ENCODE data around the gene HCLS1. TPM values are rescaled to one million over a fixed set of nuclear protein-coding genes. Genes with fewer than 3 reads are reported as not detected.
"Not testable (repeated sequence)": the region's sequence is repeated elsewhere in the genome, so short reads cannot be mapped to it uniquely, and the experiment has no call there.

HCLS1 gene
- total RNA-seq, 1 experiment from 2014 or later: not detected

- DNase-seq (ENCODE audit: low spot score): no peak
- in situ Hi-C loops (cut with HindIII; ENCODE audit: low sequenced_read_pairs): no loop called here
Observed at GRCh38 chr3:121619691-121620090, 41.0 kb downstream of the HCLS1 start.

GRCh38 chr3:121606106-121606505 is 54.6 kb downstream of the HCLS1 start:
- in situ Hi-C loops (cut with HindIII; ENCODE audit: low sequenced_read_pairs): no loop called here
- no peak for DNase-seq (ENCODE audit: low spot score)

- no peak for DNase-seq (ENCODE audit: low spot score)
Observed at GRCh38 chr3:121604759-121605158, 55.9 kb downstream of the HCLS1 start.

GRCh38 chr3:121601212-121601812 is 59.4 kb downstream of the HCLS1 start:
- in situ Hi-C loops (cut with HindIII; ENCODE audit: low sequenced_read_pairs): no loop called here
- no peak for DNase-seq (ENCODE audit: low spot score)

More at GRCh38 chr3:121604759-121605158, 55.9 kb downstream of the HCLS1 start:
- in situ Hi-C loops (cut with HindIII; ENCODE audit: low sequenced_read_pairs): no loop called here

GRCh38 chr3:121599900-121600299 is 60.8 kb downstream of the HCLS1 start:
- in situ Hi-C loops (cut with HindIII; ENCODE audit: low sequenced_read_pairs); DNase-seq (ENCODE audit: low spot score): not testable (repeated sequence)

GRCh38 chr3:121598564-121598963 is 62.1 kb downstream of the HCLS1 start:
- in situ Hi-C loops (cut with HindIII; ENCODE audit: low sequenced_read_pairs): no loop called here
- no peak for DNase-seq (ENCODE audit: low spot score)

- DNase-seq (ENCODE audit: low spot score): no peak
- in situ Hi-C loops (cut with HindIII; ENCODE audit: low sequenced_read_pairs): no loop called here
Observed at GRCh38 chr3:121595765-121596406, 64.8 kb downstream of the HCLS1 start.

GRCh38 chr3:121594850-121595249 is 65.9 kb downstream of the HCLS1 start:
- no peak for DNase-seq (ENCODE audit: low spot score)
- in situ Hi-C loops (cut with HindIII; ENCODE audit: low sequenced_read_pairs): no loop called here

- in situ Hi-C loops (cut with HindIII; ENCODE audit: low sequenced_read_pairs); DNase-seq (ENCODE audit: low spot score): not testable (repeated sequence)
Observed at GRCh38 chr3:121593806-121594205, 66.9 kb downstream of the HCLS1 start.

- no peak for DNase-seq (ENCODE audit: low spot score)
- in situ Hi-C loops (cut with HindIII; ENCODE audit: low sequenced_read_pairs): no loop called here
Observed at GRCh38 chr3:121592856-121593702, 67.6 kb downstream of the HCLS1 start, which contains the start of gene FBXO40. FBXO40 (plus strand) TSS chr3:121593379; CDS start chr3:121620576, 27,197 bp downstream.

GRCh38 chr3:121584418-121584817 is 76.3 kb downstream of the HCLS1 start:
- in situ Hi-C loops (cut with HindIII; ENCODE audit: low sequenced_read_pairs): no loop called here
- no peak for DNase-seq (ENCODE audit: low spot score)

GRCh38 chr3:121581691-121582090 is 79.0 kb downstream of the HCLS1 start:
- in situ Hi-C loops (cut with HindIII; ENCODE audit: low sequenced_read_pairs): no loop called here
- no peak for DNase-seq (ENCODE audit: low spot score)

Other genes starting within 250 kb of the HCLS1 start
- 2.3 and 11.6 TPM in 2 replicates for gene POLQ, start 114.9 kb downstream of the HCLS1 start, total RNA-seq (2014; rRNA removed; shearing (Covaris generic))
- not detected in 2 replicates for gene ARGFX, start 93.0 kb downstream of the HCLS1 start, total RNA-seq (2014; rRNA removed; shearing (Covaris generic))
- gene FBXO40, start 67.5 kb downstream of the HCLS1 start, total RNA-seq (2014; rRNA removed; shearing (Covaris generic)): not detected in 2 replicates
- 10.9 and 34.7 TPM in 2 replicates for gene GOLGB1, start 88.8 kb upstream of the HCLS1 start, total RNA-seq (2014; rRNA removed; shearing (Covaris generic))
- gene IQCB1, start 174.2 kb upstream of the HCLS1 start, total RNA-seq (2014; rRNA removed; shearing (Covaris generic)): 7.4 and 14.3 TPM in 2 replicates
- gene EAF2, start 174.3 kb upstream of the HCLS1 start, total RNA-seq (2014; rRNA removed; shearing (Covaris generic)): 0.54 and 3.6 TPM in 2 replicates
- gene SLC15A2, start 233.5 kb upstream of the HCLS1 start, total RNA-seq (2014; rRNA removed; shearing (Covaris generic)): 0.07 TPM in 1 of 2 replicates, not detected in the other